NCI-H2171 treated with DMSO at 0.1 percent for 48 hours (cell line): ENCODE data around the gene COL18A1.

Source experiments
- DNase-seq: peaks from one replicate; lab custom pipeline; 2025; lab: John Stamatoyannopoulos, UW

COL18A1 gene

GRCh38 chr21:45546636-45547544 lies 141.9 kb downstream of the COL18A1 start:
- DNase-seq = no peak

DNA sequence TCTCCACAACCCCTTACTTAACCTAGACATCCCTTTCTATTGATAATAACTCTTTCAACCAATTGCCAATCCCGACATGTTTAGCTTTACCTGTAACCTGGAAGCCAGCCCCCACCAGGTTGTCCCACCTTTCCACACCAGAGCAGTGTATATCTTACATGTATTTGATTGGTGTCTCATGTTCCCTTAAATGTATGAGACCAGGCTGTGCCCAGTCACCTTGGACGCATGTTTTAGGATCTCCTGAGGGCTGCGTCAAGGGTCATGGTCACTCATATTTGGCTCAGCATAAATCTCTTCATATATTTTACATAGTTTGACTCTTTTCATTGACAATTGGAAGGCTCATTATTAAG lies 142.6 kb downstream of the COL18A1 start:
- DNase-seq = no peak

DNA sequence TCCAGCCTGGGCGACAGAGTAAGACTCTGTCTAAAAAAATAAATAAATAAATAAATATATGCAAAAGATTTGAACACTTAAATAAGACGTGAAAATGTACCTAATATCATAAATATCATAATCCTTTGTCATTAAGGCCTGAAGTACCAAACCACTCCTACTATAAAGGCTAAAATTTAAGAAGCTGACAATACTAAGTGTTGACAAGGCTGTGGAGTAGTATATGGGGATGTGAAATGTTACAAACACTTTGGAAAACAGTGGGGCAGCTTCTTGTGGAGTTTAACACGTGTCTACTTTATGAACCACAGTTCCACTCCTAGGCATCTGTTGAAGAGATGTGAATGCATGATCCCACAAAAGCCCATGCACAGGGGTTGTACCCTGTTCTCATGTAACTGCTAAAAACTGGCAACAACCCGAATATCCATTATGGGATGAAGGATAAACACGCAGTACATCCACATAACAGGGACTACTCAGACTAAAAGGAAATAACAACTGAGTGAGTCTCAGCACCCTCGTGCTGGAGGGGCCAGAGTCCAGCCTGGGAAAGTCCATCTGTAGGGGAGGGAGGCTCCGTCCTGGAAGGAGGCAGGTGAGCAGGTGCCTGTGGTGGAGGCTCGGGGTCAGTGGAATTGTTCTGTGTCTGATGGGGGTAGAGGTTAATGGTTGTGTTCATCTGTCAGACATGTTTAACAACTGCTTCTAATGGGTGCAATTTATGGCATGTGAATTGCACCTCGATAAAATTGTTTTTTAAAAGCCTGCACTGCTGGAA lies 143.9 kb downstream of the COL18A1 start:
- no peak for DNase-seq

GRCh38 chr21:45549626-45550463 lies 144.9 kb downstream of the COL18A1 start:
- no peak for DNase-seq

DNA sequence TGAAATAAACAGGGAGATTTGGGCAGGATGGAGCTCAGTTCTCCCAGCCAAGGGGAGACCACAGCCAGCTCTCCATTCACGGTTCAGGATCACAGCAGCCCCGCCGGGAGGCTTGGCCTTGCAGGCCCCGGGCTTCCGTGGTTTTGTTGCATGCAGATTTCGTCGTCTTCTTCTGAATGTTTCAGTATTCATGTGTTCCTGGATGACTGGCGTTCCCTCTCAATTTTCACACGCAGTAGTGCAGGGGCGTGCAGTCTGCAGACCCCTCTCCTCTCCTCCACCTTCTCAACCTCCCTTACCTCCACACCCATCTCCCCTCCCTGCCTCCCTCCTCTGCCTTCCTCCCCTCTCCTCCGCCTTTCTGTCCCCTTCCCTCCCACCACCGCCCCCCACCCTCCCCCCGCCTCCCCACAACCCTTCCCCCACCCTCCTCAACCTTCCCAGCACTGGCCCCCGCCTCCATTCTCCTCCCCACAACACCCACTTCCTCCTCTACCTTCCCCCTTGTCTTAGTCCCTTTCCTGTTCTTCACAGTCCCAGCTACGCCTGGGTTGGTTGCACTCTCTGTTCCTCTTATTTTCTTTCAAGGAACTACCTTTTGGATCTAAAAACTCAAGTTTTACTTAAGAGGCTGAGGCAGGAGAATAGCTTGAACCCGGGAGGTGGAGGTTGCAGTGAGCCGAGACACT lies 145.7 kb downstream of the COL18A1 start:
- DNase-seq = no peak

- DNase-seq = no peak
These were observed 146.4 kb downstream of the COL18A1 start for GRCh38 chr21:45551316-45551715.

GRCh38 chr21:45551783-45552695 lies 147.1 kb downstream of the COL18A1 start:
- no peak for DNase-seq

- DNase-seq = no peak
These were observed 147.9 kb downstream of the COL18A1 start for GRCh38 chr21:45552696-45553391.

DNA sequence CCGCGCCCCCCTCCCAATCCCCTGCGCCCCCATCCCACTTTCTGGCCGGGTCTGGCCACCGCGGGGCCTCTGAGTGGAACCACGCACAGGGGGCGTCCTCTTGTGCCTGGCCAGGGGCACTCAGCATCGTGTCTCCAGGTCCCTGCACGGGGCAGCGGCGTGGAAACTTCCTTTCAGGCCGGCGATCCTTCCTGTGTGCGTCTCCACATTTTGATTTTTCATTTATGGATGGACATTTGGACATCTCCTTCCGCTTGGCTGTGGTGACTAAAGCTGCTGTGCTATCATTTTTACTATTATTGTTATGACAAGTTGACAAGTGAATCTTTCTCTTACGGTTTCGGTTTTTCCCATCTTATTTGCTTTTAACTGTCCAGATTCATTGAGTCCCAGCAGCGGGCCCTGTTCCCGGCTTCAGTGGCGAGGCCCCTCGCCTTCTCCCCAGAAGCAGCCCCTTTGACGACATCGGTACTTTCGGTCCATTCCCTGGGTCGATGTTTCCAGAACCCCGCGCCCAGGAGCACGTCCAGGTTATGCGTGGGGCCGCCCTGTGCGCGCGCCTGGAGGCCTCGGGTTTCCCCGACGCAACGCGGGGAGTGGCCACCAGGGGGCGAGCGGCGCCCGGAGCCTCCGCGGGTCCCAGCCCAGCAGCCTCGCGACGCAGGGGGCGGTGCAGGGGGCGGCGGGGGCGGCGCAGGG lies 149.7 kb downstream of the COL18A1 start:
- peak; percentile 56 for DNase-seq

- no peak for DNase-seq
These were observed 150.2 kb downstream of the COL18A1 start for GRCh38 chr21:45555251-45555556.

- peak; percentile 10 for DNase-seq
These were observed 150.8 kb downstream of the COL18A1 start for GRCh38 chr21:45555557-45556301.

DNA sequence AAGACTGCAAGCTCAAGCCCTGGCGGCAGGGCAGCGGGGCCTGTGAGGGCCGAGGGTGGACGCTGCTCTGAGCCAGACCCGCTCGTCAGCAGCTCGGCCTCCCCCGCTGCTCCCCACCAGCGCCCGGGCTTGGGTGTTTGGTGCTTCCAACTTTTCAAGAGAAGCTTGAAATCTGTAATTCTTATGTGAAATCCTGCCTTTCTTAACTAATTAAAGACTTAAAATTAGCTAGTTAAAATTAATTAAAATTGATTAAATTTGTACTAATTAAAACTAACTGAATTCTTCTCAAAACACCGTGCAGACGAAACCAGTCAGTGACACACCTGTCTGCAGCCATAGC lies 151.3 kb downstream of the COL18A1 start:
- DNase-seq = no peak

DNA sequence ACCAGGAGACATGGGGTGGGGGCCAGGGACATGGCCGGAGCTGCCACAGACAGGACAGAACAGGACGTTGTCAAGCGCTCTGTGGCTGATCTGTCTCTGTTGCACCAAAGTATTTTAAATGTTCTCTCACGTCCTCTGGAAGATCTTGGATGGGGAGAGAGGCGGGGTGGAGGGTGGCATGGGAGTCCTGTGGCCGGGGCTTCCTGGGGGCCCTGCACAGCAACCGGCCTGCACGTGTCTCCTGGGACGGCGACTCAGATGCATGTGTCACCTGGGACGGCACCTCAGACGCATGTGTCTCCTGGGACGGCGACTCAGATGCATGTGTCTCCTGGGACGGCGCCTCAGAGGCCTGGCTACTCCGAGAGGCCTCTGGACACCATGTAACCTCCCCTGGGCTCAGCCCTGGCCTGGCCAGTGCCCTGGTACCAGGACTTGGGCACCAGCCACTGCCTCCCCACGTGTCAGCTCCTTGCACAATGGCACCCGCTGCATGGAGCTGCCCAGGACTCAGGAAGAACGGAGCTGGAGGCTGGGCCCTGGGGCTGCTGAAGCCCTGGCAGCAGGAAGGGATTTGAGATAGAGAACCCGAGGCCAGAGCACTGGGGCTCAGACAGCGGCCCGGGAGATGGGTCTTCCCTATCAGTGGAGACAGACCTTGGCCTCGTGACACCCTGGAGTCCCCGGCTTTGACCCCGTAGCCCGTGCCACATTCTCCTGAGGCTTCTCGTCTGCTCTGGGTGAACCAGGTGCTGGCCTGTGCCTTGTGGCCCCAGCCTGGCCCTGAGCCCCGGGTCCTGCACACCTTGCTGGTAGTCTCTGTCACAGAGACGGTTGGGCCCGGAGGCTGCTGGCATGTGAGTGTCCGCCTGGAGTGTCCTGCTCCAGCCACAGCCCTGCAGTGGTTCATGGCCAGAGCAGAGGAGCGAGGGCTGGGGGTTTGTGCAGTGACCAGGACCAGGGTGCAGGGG lies 152.0 kb downstream of the COL18A1 start:
- no peak for DNase-seq

DNA sequence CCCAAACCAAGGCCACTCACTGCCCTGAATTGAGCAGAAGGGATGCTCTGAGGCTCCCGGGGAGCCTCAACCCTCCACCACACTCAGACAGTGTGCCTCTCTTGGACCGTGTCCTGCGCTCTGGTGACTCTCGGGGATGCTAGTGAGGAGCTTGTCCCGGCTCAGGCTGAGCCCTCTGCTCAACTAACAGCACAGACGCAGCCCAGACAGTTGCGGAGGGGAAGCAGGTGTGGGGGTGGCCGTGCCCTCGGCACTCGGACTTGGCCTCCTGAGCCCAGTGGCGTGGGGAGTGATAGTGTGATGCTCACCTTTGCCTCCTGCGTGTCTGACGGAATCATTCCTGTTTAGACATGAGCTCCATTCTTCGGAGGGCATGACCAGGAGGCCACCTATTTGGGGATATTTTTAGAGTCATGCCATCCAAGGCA lies 152.7 kb downstream of the COL18A1 start:
- no peak for DNase-seq

- no peak for DNase-seq
These were observed 153.2 kb downstream of the COL18A1 start for GRCh38 chr21:45558044-45558721.

DNA sequence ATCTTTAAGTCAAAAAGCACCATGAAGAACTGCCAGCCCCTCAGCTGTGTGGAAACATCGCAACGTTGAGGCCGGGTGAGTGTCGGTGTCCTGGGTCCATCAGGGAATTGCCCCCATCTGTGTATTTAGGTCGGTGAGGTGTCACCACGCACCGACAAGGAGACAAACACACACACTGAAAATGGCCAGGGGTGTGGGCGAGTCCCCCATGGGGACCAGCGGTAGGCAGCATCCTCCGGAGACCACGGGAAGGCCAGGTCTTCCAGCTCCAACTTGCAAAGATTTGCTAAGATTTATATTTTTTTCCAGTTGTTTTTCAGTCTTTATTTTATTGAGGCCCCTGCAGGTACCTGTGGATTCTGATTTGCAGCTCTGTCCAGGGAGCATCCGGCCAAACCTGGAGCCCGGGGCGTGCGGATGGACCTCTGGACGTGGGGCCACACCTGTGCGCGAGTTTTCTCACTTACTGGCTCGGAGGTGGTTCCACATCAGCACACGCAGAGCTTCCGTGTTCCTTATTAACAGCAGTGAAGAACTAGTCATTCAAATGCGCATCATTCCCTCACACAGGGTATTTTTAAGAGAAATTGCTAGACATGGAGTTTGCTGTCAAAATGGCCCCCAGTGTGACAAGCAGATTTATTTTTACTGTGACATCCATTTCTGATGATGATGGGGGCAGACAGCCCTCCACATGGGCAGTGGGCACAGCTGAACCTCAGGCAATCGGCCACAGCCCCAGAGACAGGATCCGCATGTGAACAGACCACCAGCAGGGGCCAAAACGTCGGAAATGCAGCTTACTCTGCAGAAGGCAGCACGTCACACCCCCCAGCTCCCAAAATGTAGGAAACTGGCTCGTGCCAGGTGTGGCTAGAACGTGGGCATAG lies 154.5 kb downstream of the COL18A1 start:
- no peak for DNase-seq
